Central memory CD8-positive, alpha-beta T cell (primary cell): ENCODE data around the gene GLS.

ENCODE experiments used
- ATAC-seq: fragments of 150-1000 bp; cut with Tn5 transposase; replicated peaks from 2 replicates; pipeline ENCODE4 v1.10.0; 2022; ENCODE audit warnings: mild to moderate bottlenecking, moderate FRiP score, moderate number of reproducible peaks; ENCODE audit not compliant: poor library complexity, severe bottlenecking; ENCODE audit errors: extremely low read depth
- DNase-seq, 2 donors: peaks; one replicate each; pipeline ENCODE4 v3.0.0; 2021; ENCODE audit warnings: low spot score in 2 of 2
- H3K27ac Mint-ChIP-seq: one replicate; pipeline ENCODE4 v1.8.0; 2022; ENCODE audit warnings: low read depth, mild to moderate bottlenecking, moderate library complexity, mixed read lengths
- H3K27me3 Mint-ChIP-seq: one replicate; pipeline ENCODE4 v1.8.0; 2022; ENCODE audit warnings: mixed read lengths
- H3K36me3 Mint-ChIP-seq: one replicate; pipeline ENCODE4 v1.8.0; 2022; ENCODE audit warnings: mild to moderate bottlenecking, moderate library complexity, mixed read lengths; ENCODE audit not compliant: insufficient read depth
- H3K4me1 Mint-ChIP-seq: one replicate; pipeline ENCODE4 v1.8.0; 2022; ENCODE audit warnings: mixed read lengths
- H3K4me3 Mint-ChIP-seq: one replicate; pipeline ENCODE4 v1.8.0; 2022; ENCODE audit warnings: mild to moderate bottlenecking, moderate library complexity, mixed read lengths
- H3K9me3 Mint-ChIP-seq: one replicate; pipeline ENCODE4 v1.8.0; 2022; ENCODE audit warnings: mixed read lengths

The GLS gene

GRCh38 chr2:191012845-191013681 is 132.4 kb downstream of the GLS start:
- H3K4me1 Mint-ChIP-seq, result peaks cover 19% of the 10 kb centered on the region
- ATAC-seq (peak; percentile 24), DNase-seq (no peak)
- no peak overlapping the region for H3K4me3 Mint-ChIP-seq
- no peaks in the 10 kb centered on the region for H3K27me3 Mint-ChIP-seq
- H3K36me3 Mint-ChIP-seq, result peaks cover 20% of the 10 kb centered on the region
- H3K27ac Mint-ChIP-seq, result no peak overlapping the region
- H3K9me3 Mint-ChIP-seq, result no peaks in the 10 kb centered on the region

- ATAC-seq (peak; percentile 10), DNase-seq (no peak)
- Mint-ChIP-seq H3K4me3 (no peak overlapping the region), H3K4me1 (peaks cover 17% of the 10 kb centered on the region), H3K27me3 (no peaks in the 10 kb centered on the region), H3K27ac (no peak overlapping the region), H3K9me3 (no peaks in the 10 kb centered on the region), H3K36me3 (peaks cover 16% of the 10 kb centered on the region)
Observed at GRCh38 chr2:191013682-191013931, 133.0 kb downstream of the GLS start.

- H3K27me3 Mint-ChIP-seq, result no peaks in the 10 kb centered on the region
- DNase-seq (peak; percentile 95 to 96), ATAC-seq (peak; percentile 85)
- no peak within 1 kb of the TSS for H3K4me3 Mint-ChIP-seq
- no peak within 1 kb of the TSS for H3K27ac Mint-ChIP-seq
- peaks cover 14% of the 10 kb centered on the region for H3K36me3 Mint-ChIP-seq
- H3K9me3 Mint-ChIP-seq, result no peaks in the 10 kb centered on the region
- H3K4me1 Mint-ChIP-seq, result peaks cover 19% of the 10 kb centered on the region
Observed at GRCh38 chr2:191013932-191014652, 133.5 kb downstream of the GLS start, which contains the start of gene STAT1. TSS of gene STAT1 (minus strand) at chr2:191014171. CDS start at chr2:191010003, 4,168 bp downstream.

GRCh38 chr2:191014653-191015020 is 134.0 kb downstream of the GLS start:
- no peak overlapping the region for H3K4me3 Mint-ChIP-seq
- H3K9me3 Mint-ChIP-seq, result no peaks in the 10 kb centered on the region
- H3K4me1 Mint-ChIP-seq, result peaks cover 19% of the 10 kb centered on the region
- peaks cover 10% of the 10 kb centered on the region for H3K36me3 Mint-ChIP-seq
- no peak overlapping the region for H3K27ac Mint-ChIP-seq
- ATAC-seq, result peak; percentile 3
- H3K27me3 Mint-ChIP-seq, result no peaks in the 10 kb centered on the region
- DNase-seq, result no peak
